Activated CD4-positive, alpha-beta T cell treated with anti-CD3 and anti-CD28 coated beads for 1 hour (primary cell): ENCODE measurements around the gene RIMS3.

Experiments
- DNase-seq: peaks from one replicate; pipeline ENCODE4 v3.0.0-alpha.2; 2020

The RIMS3 gene

GRCh38 chr1:40690771-40691537 is 25.5 kb upstream of the RIMS3 start:
- no peak for DNase-seq

- no peak for DNase-seq
Measured at GRCh38 chr1:40689737-40690136, 24.3 kb upstream of the RIMS3 start.

GRCh38 chr1:40687661-40688060 is 22.2 kb upstream of the RIMS3 start:
- no peak for DNase-seq

GRCh38 chr1:40687059-40687458 is 21.6 kb upstream of the RIMS3 start:
- DNase-seq, result no peak

GRCh38 chr1:40684669-40685068 is 19.2 kb upstream of the RIMS3 start:
- DNase-seq, result no peak

GRCh38 chr1:40679165-40679953 is 13.9 kb upstream of the RIMS3 start:
- no peak for DNase-seq

GRCh38 chr1:40676501-40676900 is 11.0 kb upstream of the RIMS3 start:
- no peak for DNase-seq

- no peak for DNase-seq
Measured at GRCh38 chr1:40673452-40673851, 8.0 kb upstream of the RIMS3 start.

GRCh38 chr1:40668769-40669525 is 3.5 kb upstream of the RIMS3 start:
- peak; percentile 75 for DNase-seq

GRCh38 chr1:40664791-40665190 is 691 bp downstream of the RIMS3 start:
- DNase-seq, result no peak

GRCh38 chr1:40664167-40664537 is 1.3 kb downstream of the RIMS3 start:
- no peak for DNase-seq

- DNase-seq, result no peak
Measured at GRCh38 chr1:40663324-40664166, 1.9 kb downstream of the RIMS3 start.

GRCh38 chr1:40662864-40663263 is 2.6 kb downstream of the RIMS3 start:
- DNase-seq, result no peak

GRCh38 chr1:40662151-40662550 is 3.3 kb downstream of the RIMS3 start:
- DNase-seq, result no peak

- no peak for DNase-seq
Measured at GRCh38 chr1:40661678-40662077, 3.8 kb downstream of the RIMS3 start.

GRCh38 chr1:40659649-40659947 is 5.9 kb downstream of the RIMS3 start:
- DNase-seq, result no peak

GRCh38 chr1:40658751-40659648 is 6.5 kb downstream of the RIMS3 start:
- DNase-seq, result no peak

GRCh38 chr1:40657046-40657445 is 8.4 kb downstream of the RIMS3 start:
- no peak for DNase-seq

- no peak for DNase-seq
Measured at GRCh38 chr1:40653851-40654537, 11.5 kb downstream of the RIMS3 start.

GRCh38 chr1:40652979-40653378 is 12.5 kb downstream of the RIMS3 start:
- no peak for DNase-seq

- DNase-seq, result no peak
Measured at GRCh38 chr1:40652468-40652867, 13.0 kb downstream of the RIMS3 start.
